GM10266 (cell line): ENCODE measurements around the gene IL17F.

Source experiments
- DNase-seq: peaks from one replicate; pipeline ENCODE4 v3.0.0; 2012; ENCODE audit errors: extremely low spot score
- CTCF ChIP-seq: IDR thresholded peaks from 2 replicates; pipeline ENCODE4 v1.5.1; 2012; ENCODE audit warnings: mild to moderate bottlenecking, low read depth; ENCODE audit not compliant: control insufficient read depth, insufficient read depth; ENCODE audit errors: missing control alignments

IL17F gene

GRCh38 chr6:52231406-52232127 is 12.7 kb downstream of the IL17F start:
- TF ChIP-seq CTCF = no peak
- DNase-seq = no peak

GRCh38 chr6:52230685-52231084 is 13.6 kb downstream of the IL17F start:
- DNase-seq = no peak
- no peak for TF ChIP-seq CTCF

GRCh38 chr6:52227495-52227894 is 16.8 kb downstream of the IL17F start:
- peak; percentile 76 for DNase-seq
- TF ChIP-seq CTCF = no peak

- DNase-seq = no peak
- TF ChIP-seq CTCF = no peak
These were observed 23.0 kb downstream of the IL17F start for GRCh38 chr6:52221302-52221701.

GRCh38 chr6:52217761-52218160 is 26.5 kb downstream of the IL17F start:
- no peak for TF ChIP-seq CTCF
- DNase-seq = no peak

GRCh38 chr6:52216932-52217575 is 27.2 kb downstream of the IL17F start:
- DNase-seq = no peak
- no peak for TF ChIP-seq CTCF

- no peak for DNase-seq
- no peak for TF ChIP-seq CTCF
These were observed 28.5 kb downstream of the IL17F start for GRCh38 chr6:52215787-52216186.
